ENCODE data around the gene PCNX2. TPM values are rescaled to one million over a fixed set of nuclear protein-coding genes. Genes with fewer than 3 reads are reported as not detected.
"Not testable (repeated sequence)": the region's sequence is repeated elsewhere in the genome, so short reads cannot be mapped to it uniquely, and the experiment has no call there.

Gene PCNX2
- total and polyA plus RNA-seq, 10 of the 15 experiments (the other 5 are each of a cell fraction or from before 2014, with no cell fraction given) = 2.1 to 16.4 (median 8.1) TPM

- TF ChIP-seq NKRF (conservative IDR thresholded peaks at IDR 0.05) (no peak), BHLHE40 (IDR thresholded peaks at IDR 0.05; ENCODE audit: borderline replicate concordance in 1 of 2, low read depth in 2 of 2, low read length in 1 of 2) (no peak), HSF1 (IDR thresholded peaks at IDR 0.05; ENCODE audit: low read depth, low read length) (no peak), JUNB (IDR thresholded peaks at IDR 0.05) (no peak), CREB1 (IDR thresholded peaks at IDR 0.05; ENCODE audit: low read depth) (no peak)
Measured at GRCh38 chr1:233180641-233181364, 114.7 kb downstream of the PCNX2 start (continued).

GRCh38 chr1:233179638-233180037, 115.9 kb downstream of the PCNX2 start:
- H4K20me1 ChIP-seq (ENCODE audit: control insufficient read depth, insufficient read depth); intact Hi-C loops (cut with micrococcal nuclease; ENCODE audit: unreplicated experiment); H3K4me2 ChIP-seq (ENCODE audit: control insufficient read depth, insufficient read depth); H3K4me3 ChIP-seq; POLR2A ChIA-PET; H3K79me2 ChIP-seq (ENCODE audit: control insufficient read depth, insufficient read depth, low read length); FAIRE-seq; CTCF ChIA-PET; BruUV-seq (replicated peaks); H3K9ac ChIP-seq (ENCODE audit: control insufficient read depth, insufficient read depth, low read length); H3K4me1 ChIP-seq (ENCODE audit: control insufficient read depth, insufficient read depth, low read length); H3K36me3 ChIP-seq (ENCODE audit: control insufficient read depth in 2 of 2, insufficient read depth in 2 of 2, low read length in 1 of 2); H3K27me3 ChIP-seq (replicated peaks in 1 of 2; ENCODE audit: control insufficient read depth in 2 of 2, insufficient read depth in 2 of 2, low read length in 1 of 2); in situ Hi-C loops (cut with MboI); H2AFZ ChIP-seq (ENCODE audit: control insufficient read depth, low read depth, low read length); RAD21 ChIA-PET (ENCODE audit: unreplicated experiment): not testable (repeated sequence)
- TF ChIP-seq SRF (IDR thresholded peaks at IDR 0.05; ENCODE audit: low read depth in 2 of 2, low read length in 2 of 2) (0 out of 4 replicates have a peak, but pooled peaks of 1 of the 2 experiments have one; percentile 42), IKZF2 (IDR thresholded peaks at IDR 0.05) (peak in 1 of 2 experiments; percentile 27; a peak in 1 of 4 replicates), RELB (IDR thresholded peaks at IDR 0.05; ENCODE audit: low read depth) (peak; percentile 15; the same call in 1 of the 2 replicates), SPI1 (IDR thresholded peaks at IDR 0.05; ENCODE audit: borderline replicate concordance, insufficient read depth, low read depth, low read length) (0 out of 2 replicates have a peak, but pooled peaks have one; percentile 24), SKIL (IDR thresholded peaks at IDR 0.05; ENCODE audit: low read depth, poor library complexity, severe bottlenecking) (peak; percentile 54)
- SMC1A ChIA-PET (ENCODE audit: uncharacterized antibody, unreplicated experiment) = interaction anchor here (0.6 kb wide), 1 partner anchor 48 kb away, joined by 3 read pairs; no protein-coding TSS in a partner anchor
- H3K9me3 ChIP-seq (replicated peaks; ENCODE audit: control insufficient read depth, insufficient read depth, low read length) = peaks cover 15% of the 10 kb centered on the region
- H3K27ac ChIP-seq (ENCODE audit: control insufficient read depth, insufficient read depth) = peak overlapping the region; percentile 70
- peak; percentile 25 for DNase-seq (ENCODE audit: low read depth, low spot score)
- 100% methylated on average over 1 of the region's 1 CpG for WGBS (ENCODE audit: insufficient coverage, insufficient replicate concordance, low lambda C conversion rate, missing lambda C conversion rate)
- peak; percentile 44; the same call in 2 of the 3 replicates for ATAC-seq

Data from GM12878 (cell line).